ENCODE data around the gene MED25. TPM values are rescaled to one million over a fixed set of nuclear protein-coding genes. Genes with fewer than 3 reads are reported as not detected.

The MED25 gene
- 26.2 and 27.3 TPM in 2 replicates for total RNA-seq

DNA sequence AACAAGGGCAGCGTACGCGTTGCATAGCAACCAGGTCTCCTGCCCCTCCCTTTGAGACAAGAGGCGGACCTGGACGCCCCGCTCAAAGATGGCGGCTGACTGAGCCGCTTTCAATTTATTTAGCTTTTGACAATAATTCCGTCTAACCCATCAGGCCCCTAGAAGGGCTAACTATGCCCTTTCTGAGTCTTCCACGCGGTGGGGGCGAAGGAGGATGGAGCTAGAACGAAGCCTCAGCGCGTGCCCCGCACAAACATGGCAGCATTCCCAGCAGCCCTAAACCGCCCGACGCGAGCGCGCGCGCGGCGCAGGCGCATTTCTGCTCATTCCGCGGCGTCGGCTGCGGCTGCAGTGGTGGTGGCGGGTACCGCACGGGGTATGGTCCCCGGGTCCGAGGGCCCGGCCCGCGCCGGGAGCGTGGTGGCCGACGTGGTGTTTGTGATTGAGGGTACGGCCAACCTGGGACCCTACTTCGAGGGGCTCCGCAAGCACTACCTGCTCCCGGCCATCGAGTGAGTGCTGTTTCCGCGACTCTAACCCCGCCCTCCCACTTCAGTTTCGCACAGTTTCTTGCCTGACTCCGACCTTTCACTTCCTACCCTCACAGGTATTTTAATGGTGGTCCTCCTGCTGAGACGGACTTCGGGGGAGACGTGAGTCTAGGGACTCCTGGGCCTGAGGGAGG is at the start of gene MED25:
MED25 (plus strand) TSS at position 326 of the 685 bp plus-strand sequence; CDS start at position 379, 53 bp downstream.

DNA sequence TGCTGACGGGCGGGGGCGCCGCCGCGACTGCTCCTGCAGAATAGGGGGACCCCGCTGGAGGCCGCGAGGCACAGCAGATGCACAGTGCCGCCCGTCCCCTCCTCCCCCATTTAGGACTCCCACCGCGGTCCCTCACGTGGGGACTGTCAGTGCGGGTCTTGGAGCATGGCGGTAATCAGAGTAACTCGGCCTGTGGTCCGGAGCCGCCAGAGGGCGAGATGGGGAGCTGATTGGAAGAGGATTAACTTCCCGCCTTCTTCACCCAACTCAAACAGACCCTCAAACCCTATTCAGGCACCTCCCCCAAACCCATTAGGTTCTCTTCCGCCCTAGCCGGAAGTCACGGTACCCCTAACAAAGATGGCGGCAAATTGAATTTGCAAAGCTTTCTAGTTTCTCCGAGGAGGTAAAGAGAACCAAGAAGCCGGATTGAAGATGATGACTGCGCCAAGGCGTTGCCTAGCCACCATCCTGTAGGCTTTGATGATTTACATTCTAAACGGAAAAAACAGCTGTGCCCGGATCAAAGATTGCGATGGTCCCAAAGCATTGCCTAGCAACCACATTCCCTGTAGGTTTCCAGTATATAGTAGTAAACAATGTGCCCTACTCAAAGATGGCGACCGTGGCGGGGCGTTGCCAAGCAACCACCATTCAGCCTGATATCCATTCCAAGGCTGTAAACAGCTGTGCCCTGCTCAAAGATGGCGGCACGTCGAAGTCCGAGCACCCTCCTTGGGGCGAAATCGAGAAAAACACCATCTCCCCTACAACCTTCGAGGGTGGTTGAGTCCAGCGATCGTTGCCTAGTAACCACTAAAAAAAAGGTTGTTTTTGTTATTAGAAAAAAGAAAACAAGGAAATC is 4.9 kb upstream of the MED25 start, which contains the start of gene FUZ:
FUZ (minus strand) TSS at position 296 of the 865 bp plus-strand sequence; CDS start at position 110, 186 bp downstream.

DNA sequence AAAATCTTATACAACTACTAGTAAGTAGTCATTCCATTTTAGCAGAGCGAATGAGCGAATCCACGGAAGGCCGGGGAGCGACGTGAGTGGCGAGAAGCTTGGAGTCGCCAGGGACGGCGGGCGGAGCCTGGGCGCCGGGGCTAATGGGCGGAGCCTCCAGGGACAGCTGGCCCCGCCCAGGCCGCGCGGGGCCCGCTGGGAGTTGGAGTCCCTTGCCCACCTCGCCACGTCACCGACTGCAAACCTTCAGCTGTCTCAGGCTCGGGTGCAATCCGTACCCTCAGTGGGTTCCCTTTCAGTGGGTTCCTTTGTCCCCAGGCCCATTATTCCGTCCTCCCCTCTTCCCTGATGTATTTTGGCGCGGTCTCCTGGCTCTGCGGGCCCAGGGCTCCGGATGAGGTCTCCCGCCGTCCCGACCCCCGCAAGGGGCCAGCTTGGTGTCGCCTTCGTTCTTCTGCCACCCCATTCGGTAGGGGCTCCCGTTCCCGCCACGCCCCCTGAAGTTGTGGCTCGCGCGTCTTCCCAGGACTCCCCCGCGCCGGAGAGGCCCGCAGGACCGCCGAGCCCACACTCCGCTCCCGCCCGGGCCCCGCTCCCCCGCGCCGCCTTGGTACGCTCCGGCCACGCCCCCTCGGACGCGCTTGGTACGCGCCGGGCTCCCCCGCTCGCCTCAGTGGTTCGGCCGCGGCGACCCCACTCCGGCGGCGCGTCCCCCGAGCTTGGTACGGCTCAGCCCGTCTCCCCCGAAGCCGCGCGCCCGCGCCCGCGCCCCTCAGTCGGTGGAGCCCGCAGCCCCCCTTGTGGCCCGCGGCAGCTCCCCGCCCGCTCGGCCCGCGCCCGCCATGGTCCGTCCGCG is 32.6 kb downstream of the MED25 start, which contains the start of gene PTOV1:
PTOV1 (plus strand) TSS at position 673 of the 856 bp plus-strand sequence.

DNA sequence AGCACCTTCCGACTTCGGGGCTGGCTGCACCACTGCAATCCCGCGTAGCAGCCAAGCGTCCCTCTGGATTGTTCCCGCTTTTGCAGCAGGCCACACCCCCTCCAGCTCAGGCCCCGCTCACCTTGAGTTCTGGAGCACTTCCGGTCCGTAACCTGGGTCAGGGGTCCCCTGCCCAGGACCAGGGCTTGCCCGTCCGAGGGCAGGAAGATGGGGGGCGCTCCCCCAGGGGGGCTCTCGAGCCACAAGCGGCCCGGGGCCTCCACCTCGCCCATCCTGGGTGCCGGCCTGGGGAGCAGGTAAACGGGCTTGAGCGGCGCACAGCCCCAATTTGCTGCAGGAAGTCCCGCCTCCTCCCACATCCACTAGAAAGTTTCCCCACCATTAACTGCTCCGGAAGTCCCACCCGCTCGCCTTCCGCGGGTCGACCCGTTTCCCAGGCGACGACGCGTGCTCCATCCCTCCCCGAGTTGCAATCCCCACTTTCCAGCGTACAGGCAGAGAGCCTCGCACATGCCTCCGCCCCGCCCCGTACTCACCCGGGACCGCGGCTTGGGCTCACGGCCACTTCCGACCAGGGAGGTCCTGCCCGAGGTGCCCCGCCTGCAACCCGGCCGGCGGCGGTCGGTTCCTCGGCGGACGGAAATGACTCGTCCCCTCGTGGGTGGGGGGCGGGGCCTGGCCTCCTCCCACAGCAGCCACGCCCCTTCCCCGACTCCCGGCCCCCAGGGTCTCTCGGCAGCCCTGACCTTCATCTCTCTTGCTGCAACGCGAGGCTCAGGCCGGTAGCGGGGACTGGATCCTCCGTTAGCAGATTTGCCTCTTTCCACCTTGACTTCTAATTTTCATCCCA is 49.1 kb downstream of the MED25 start, which contains the start of gene PNKP:
PNKP (minus strand) TSS at position 644 of the 850 bp plus-strand sequence; CDS start at position 272, 372 bp downstream.

DNA sequence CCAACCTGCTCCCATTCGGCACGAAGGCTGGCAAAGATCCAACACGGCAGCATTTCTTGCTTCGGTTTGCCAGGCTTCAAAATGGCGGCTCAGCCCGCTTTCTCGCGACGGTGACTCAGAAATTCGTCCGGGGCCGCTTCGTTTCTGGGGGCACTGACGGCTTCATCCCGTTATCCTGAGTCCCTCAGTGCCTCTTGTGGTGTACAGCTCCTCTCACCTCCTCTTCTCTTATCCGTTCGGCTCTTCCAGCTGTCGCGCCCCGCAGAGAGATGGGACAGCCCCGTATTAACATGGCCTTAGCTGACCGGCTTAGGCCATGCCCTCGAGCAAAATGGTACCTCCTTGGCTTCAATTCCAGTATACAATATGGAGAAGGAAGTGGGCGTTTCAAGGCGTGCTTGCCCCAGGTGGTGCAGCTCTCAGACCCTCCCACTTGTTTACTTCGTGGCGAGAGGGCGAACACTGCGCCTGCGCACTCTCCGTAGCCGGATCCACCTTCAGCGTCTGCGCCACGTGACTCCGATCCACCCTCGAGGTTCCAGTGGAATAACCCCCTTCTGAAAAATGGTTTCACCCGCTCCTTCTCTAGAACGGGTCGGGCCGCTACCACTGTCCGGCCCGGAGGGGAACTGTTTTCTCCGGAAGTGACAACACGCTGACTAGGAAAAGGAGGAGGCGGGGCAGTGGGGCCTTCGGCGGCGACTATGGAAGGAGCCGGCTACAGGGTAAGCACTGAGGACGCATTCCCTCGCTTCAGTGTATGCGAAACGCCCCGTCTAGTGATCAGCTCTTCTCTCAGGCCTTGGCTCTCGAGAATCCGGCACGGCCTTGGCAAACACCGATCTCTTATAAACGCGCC is 59.2 kb downstream of the MED25 start, which contains the start of the genes AKT1S1 and TBC1D17:
AKT1S1 (minus strand) TSS at position 336 of the 859 bp plus-strand sequence. CDS start 4,060 bp downstream, outside the sequence.
TBC1D17 (plus strand) TSS at position 683 of the 859 bp plus-strand sequence; CDS start at position 705, 22 bp downstream.

Other genes starting within 250 kb of the MED25 start
- gene NOSIP, start 237.7 kb upstream of the MED25 start, total RNA-seq, result 76.1 and 83.6 TPM in 2 replicates
- gene PRRG2, start 237.0 kb upstream of the MED25 start, total RNA-seq, result 0.71 TPM in 1 of 2 replicates, not detected in the other
- 3.9 and 4.0 TPM in 2 replicates for gene PRR12, start 227.1 kb upstream of the MED25 start, total RNA-seq
- gene RRAS, start 178.1 kb upstream of the MED25 start, total RNA-seq, result 111 and 138 TPM in 2 replicates
- 22.9 and 30.3 TPM in 2 replicates for gene SCAF1, start 176.1 kb upstream of the MED25 start, total RNA-seq
- 61.7 and 64.0 TPM in 2 replicates for gene IRF3, start 152.4 kb upstream of the MED25 start, total RNA-seq
- 25.7 and 36.3 TPM in 2 replicates for gene BCL2L12, start 152.4 kb upstream of the MED25 start, total RNA-seq
- 423 and 449 TPM in 2 replicates for gene PRMT1, start 141.0 kb upstream of the MED25 start, total RNA-seq
- 0.86 and 2.3 TPM in 2 replicates for gene ADM5, start 128.7 kb upstream of the MED25 start, total RNA-seq
- 35.7 and 43.8 TPM in 2 replicates for gene CPT1C, start 127.2 kb upstream of the MED25 start, total RNA-seq
- gene TSKS, start 55.0 kb upstream of the MED25 start, total RNA-seq, result 0.18 and 0.58 TPM in 2 replicates
- gene AP2A1, start 51.3 kb upstream of the MED25 start, total RNA-seq, result 163 and 186 TPM in 2 replicates
- 24.1 and 28.8 TPM in 2 replicates for gene FUZ, start 5.0 kb upstream of the MED25 start, total RNA-seq
- gene PTOV1, start 32.9 kb downstream of the MED25 start, total RNA-seq, result 67.3 and 98.9 TPM in 2 replicates
- gene PNKP, start 49.3 kb downstream of the MED25 start, total RNA-seq, result 52.5 and 76.4 TPM in 2 replicates
- gene AKT1S1, start 59.1 kb downstream of the MED25 start, total RNA-seq, result 27.6 and 37.5 TPM in 2 replicates
- gene TBC1D17, start 59.4 kb downstream of the MED25 start, total RNA-seq, result 26.2 and 48.1 TPM in 2 replicates
- gene IL4I1, start 78.6 kb downstream of the MED25 start, total RNA-seq, result not detected in 2 replicates
- 14.0 and 20.2 TPM in 2 replicates for gene ATF5, start 110.9 kb downstream of the MED25 start, total RNA-seq
- gene NUP62, start 111.2 kb downstream of the MED25 start, total RNA-seq, result 28.8 and 33.1 TPM in 2 replicates
- gene SIGLEC11, start 142.9 kb downstream of the MED25 start, total RNA-seq, result not detected in 2 replicates
- 36.3 and 38.1 TPM in 2 replicates for gene VRK3, start 207.1 kb downstream of the MED25 start, total RNA-seq
- 3.7 TPM in 2 replicates for gene ZNF473, start 207.7 kb downstream of the MED25 start, total RNA-seq

All from myometrial cell (primary cell).